Right cardiac atrium (tissue), 5 donors: Measurements from ENCODE around the gene BET1L. TPM values are rescaled to one million over a fixed set of nuclear protein-coding genes. Genes with fewer than 3 reads are reported as not detected.

Experiments used
- ATAC-seq, 2 donors: fragments of 200-7000 bp; cut with Tn5 transposase; one replicate each; pipeline versions ENCODE4 v1.8.0 to v1.9.1; 2020; ENCODE audit warnings: moderate library complexity in 2 of 2, mild to moderate bottlenecking in 1 of 2
- DNase-seq, 3 donors: peaks; one replicate each; pipeline ENCODE4 v3.0.0-alpha.2; 2020
- H3K27ac ChIP-seq: one replicate; pipeline ENCODE4 v1.5.1; 2013; ENCODE audit warnings: mild to moderate bottlenecking, low read length, control low read depth, moderate library complexity
- H3K27me3 ChIP-seq: one replicate; pipeline ENCODE4 v1.6.1; 2013; ENCODE audit not compliant: control insufficient read depth, insufficient read depth
- H3K4me1 ChIP-seq: one replicate; pipeline ENCODE4 v1.6.1; 2013; ENCODE audit warnings: low read length; ENCODE audit not compliant: control insufficient read depth, insufficient read depth
- H3K4me3 ChIP-seq: one replicate; pipeline ENCODE4 v1.5.1; 2013; ENCODE audit warnings: low read length, control low read depth
- H3K9me3 ChIP-seq: one replicate; pipeline ENCODE4 v1.6.1; 2013; ENCODE audit warnings: low read length; ENCODE audit not compliant: control insufficient read depth
- WGBS: extraction: QIAGEN DNeasy Blood & Tissue Kit; methylation state at CpG from one replicate; pipeline ENCODE4 v1.1.7; 2013; 5-methylcytosine and 5-hydroxymethylcytosine counted together
- intact Hi-C, 4 donors: fragments of 100-400 bp; cut with DNase I; formaldehyde crosslinking; loops; one replicate each; pipeline versions ENCODE4 v1.11.0 to v1.14.0; 2022 to 2023
- polyA plus RNA-seq: library from polyadenylated mRNA; stranded (reverse); fragments of 200-250 nt; gene quantifications from one replicate; pipeline ENCODE4 v1.2.3, GENCODE V29; 2013
- total RNA-seq, 4 donors: library from RNA; stranded (reverse); fragmentation: NEBNext Ultra II Directional; extraction: Animal tissue kit (Norgen Biotek cat#: 25700); gene quantifications; one replicate each; pipeline ENCODE4 v1.2.1, GENCODE V29; 2021
- donor health status: healthy with polysubstance abuse.
- donor health status: DM: no; HTN: yes; CAD: no.
- donor health status: DM: no; HTN: no; CAD: no.
- donor health status: DM: no; HTN: yes; CAD: no; lungs with severe emphysema.
- donor health status: DM: yes; HTN: yes; CAD: no.

Gene BET1L
- total and polyA plus RNA-seq, 5 donors: 20.9 to 39.9 (median 31.4) TPM

- WGBS: under 1% methylated on average over 26 of the region's 26 CpGs
- no peaks in the 10 kb centered on the region for H3K27me3 ChIP-seq
- peaks cover 14% of the 10 kb centered on the region for H3K4me1 ChIP-seq
- H3K9me3 ChIP-seq: no peaks in the 10 kb centered on the region
- ATAC-seq (peak; percentile 2 to 5), DNase-seq (peak in 1 of 3 donors; percentile 83)
- H3K27ac ChIP-seq: peak overlapping the region; percentile 10
- peak overlapping the region; percentile 79 for H3K4me3 ChIP-seq
- intact Hi-C loops: loop anchor here in 1 of 4 donors (5.0 kb wide), 2 partner anchors 33 to 148 kb away; no protein-coding TSS in a partner anchor
Measured at GRCh38 chr11:208917-209260, 1.7 kb upstream of the BET1L start.

- Histone ChIP-seq H3K27ac (peak overlapping the region; percentile 93), H3K4me1 (peaks cover 14% of the 10 kb centered on the region), H3K4me3 (peak overlapping the region; percentile 79), H3K27me3 (no peaks in the 10 kb centered on the region), H3K9me3 (no peaks in the 10 kb centered on the region)
- WGBS: under 1% methylated on average over 57 of the region's 57 CpGs
- intact Hi-C loops: loop anchor here in 1 of 4 donors (5.0 kb wide), 2 partner anchors 34 to 149 kb away; no protein-coding TSS in a partner anchor
- ATAC-seq (peak; percentile 80 to 81), DNase-seq (peak; percentile 87 to 94 (median 94))
Measured at GRCh38 chr11:208181-208916, 1.1 kb upstream of the BET1L start.

GRCh38 chr11:207863-208180 is 623 bp upstream of the BET1L start:
- peak overlapping the region; percentile 93 for H3K27ac ChIP-seq
- peak overlapping the region; percentile 79 for H3K4me3 ChIP-seq
- H3K27me3 ChIP-seq: no peaks in the 10 kb centered on the region
- peaks cover 14% of the 10 kb centered on the region for H3K4me1 ChIP-seq
- no peak for DNase-seq
- under 1% methylated on average over 27 of the region's 27 CpGs for WGBS
- peak in 1 of 2 donors; percentile 23 for ATAC-seq
- H3K9me3 ChIP-seq: no peaks in the 10 kb centered on the region
- intact Hi-C loops: loop anchor here in 1 of 4 donors (5.0 kb wide), 2 partner anchors 34 to 149 kb away; no protein-coding TSS in a partner anchor

GRCh38 chr11:206526-207207 is 532 bp downstream of the BET1L start:
- ATAC-seq (peak; percentile 0 to 3), DNase-seq (peak in 1 of 3 donors; percentile 59)
- Histone ChIP-seq H3K27ac (peak overlapping the region; percentile 93), H3K27me3 (no peaks in the 10 kb centered on the region), H3K4me1 (peaks cover 14% of the 10 kb centered on the region), H3K9me3 (no peaks in the 10 kb centered on the region), H3K4me3 (peak overlapping the region; percentile 79)
- 1% methylated on average over 39 of the region's 39 CpGs for WGBS
- intact Hi-C loops: loop anchor here in 1 of 4 donors (5.0 kb wide), 2 partner anchors 36 to 151 kb away; no protein-coding TSS in a partner anchor

- Histone ChIP-seq H3K4me1 (peaks cover 14% of the 10 kb centered on the region), H3K9me3 (no peaks in the 10 kb centered on the region), H3K27ac (no peak overlapping the region), H3K27me3 (no peaks in the 10 kb centered on the region), H3K4me3 (peak overlapping the region; percentile 79)
- ATAC-seq (no peak), DNase-seq (peak in 1 of 3 donors; percentile 24)
- 81% methylated on average over 7 of the region's 7 CpGs for WGBS
- intact Hi-C loops: loop anchor here in 1 of 4 donors (5.0 kb wide), 2 partner anchors 36 to 151 kb away; no protein-coding TSS in a partner anchor
Measured at GRCh38 chr11:206002-206384, 1.2 kb downstream of the BET1L start.

DNA sequence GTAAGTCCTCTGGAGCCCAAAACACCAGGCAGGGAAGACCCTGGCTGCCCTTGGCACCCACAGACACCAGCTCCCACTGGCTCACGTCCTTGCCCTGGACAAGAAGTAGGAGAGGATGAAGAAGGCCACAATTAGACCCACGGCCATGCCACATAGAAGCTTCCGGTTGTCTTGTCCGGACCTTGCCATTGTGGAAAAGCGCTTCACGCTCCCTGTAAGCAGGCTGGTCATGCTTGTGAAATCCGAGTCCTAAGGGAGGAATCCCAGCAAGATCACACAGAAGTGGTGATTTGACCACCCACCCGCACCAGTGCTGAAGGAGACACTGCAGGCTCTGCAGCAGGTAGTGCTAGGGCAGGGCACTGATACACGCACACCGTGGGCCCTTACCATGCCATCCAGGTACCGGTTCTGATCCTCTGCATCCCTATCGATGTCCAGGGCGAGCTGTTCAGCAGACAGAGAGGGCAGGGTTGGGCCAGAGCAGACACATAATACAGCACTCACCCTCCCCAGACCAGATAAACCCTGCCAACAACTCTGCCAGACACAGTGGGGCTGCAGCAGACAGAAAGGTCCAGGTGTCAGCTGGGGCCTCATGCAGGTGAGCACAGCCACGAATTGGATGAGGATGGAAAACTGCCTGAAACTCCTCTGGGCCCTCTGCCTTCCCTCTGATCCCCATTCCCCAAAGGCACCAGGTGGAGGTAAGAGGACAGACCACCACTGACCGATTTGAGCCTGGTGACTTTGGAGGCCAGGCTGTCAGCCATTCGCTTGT is 1.8 kb downstream of the BET1L start:
- DNase-seq (peak in 1 of 3 donors; percentile 51), ATAC-seq (no peak)
- 87% methylated on average over 16 of the region's 16 CpGs for WGBS
- Histone ChIP-seq H3K9me3 (no peaks in the 10 kb centered on the region), H3K27me3 (no peaks in the 10 kb centered on the region), H3K4me3 (no peak overlapping the region), H3K27ac (no peak overlapping the region), H3K4me1 (peaks cover 14% of the 10 kb centered on the region)
- intact Hi-C loops: loop anchor here in 1 of 4 donors (5.0 kb wide), 2 partner anchors 37 to 152 kb away; no protein-coding TSS in a partner anchor

DNA sequence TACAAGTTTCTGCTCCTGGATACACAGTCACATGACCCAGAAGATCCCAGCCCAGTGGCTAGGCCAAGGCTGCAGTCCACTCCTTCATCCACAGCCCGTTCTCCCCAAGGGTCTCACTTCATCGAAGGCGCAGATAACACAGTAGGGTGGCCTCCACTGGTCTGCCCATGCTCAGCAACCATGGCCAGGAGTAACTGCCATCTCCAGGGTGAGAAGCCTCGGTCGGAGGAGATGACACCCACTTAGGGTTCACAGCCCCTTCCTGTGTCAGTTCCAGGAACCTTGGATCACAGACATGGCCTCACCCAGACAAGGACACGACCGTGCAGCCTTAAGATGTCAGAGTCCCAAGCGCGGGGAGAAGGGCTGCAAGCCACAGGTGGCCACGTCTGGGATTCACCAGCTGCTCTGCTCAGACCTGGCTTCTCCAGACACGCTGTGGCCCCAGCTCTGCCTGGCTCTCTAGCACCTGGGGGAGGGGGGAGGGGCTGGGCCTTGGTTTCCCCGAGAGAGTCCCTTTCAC is 2.6 kb downstream of the BET1L start:
- intact Hi-C loops: loop anchor here in 1 of 4 donors (5.0 kb wide), 2 partner anchors 38 to 153 kb away; no protein-coding TSS in a partner anchor
- no peak overlapping the region for H3K27ac ChIP-seq
- ATAC-seq: no peak
- H3K27me3 ChIP-seq: no peaks in the 10 kb centered on the region
- H3K4me3 ChIP-seq: no peak overlapping the region
- 81% methylated on average over 12 of the region's 12 CpGs for WGBS
- H3K4me1 ChIP-seq: peaks cover 9% of the 10 kb centered on the region
- peak in 1 of 3 donors; percentile 38 for DNase-seq
- H3K9me3 ChIP-seq: no peaks in the 10 kb centered on the region

DNA sequence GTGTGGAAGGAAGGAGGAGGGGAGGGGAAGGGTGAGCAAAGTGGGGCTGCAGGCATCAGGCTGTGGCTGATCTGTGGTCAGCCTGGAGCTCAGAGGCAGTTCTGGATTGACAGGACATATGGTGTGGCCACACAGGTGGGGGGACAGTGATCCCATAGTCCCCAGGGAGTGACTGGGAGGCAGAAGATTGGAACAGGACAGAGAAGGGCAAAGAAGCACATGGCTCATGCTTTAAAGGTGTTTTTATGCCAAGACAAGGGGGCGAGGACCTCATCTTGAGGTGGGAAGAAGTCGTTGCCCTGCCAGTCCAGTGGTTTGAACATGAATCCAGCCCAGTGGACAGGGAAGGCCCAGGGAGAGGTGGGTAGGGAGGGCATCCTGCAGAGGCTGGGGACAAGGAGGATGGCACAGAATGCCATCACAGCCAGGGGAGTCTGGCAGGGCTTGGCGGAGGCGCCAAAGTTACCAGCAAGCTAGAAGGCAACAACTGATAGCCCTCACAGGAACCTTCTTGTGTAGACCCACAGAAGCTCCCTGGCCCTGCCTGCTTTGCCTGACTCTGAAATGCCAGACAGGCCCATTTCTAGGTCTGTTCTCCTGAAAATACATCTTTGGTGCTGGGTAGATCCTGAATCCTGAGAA is 3.1 kb downstream of the BET1L start:
- Histone ChIP-seq H3K9me3 (no peaks in the 10 kb centered on the region), H3K4me1 (peaks cover 6% of the 10 kb centered on the region), H3K27ac (no peak overlapping the region), H3K4me3 (no peak overlapping the region), H3K27me3 (no peaks in the 10 kb centered on the region)
- intact Hi-C loops: no loop called here
- ATAC-seq (no peak), DNase-seq (peak in 2 of 3 donors; percentile 37 to 42)
- WGBS: 93% methylated on average over 4 of the region's 4 CpGs

- Histone ChIP-seq H3K27ac (no peak overlapping the region), H3K4me3 (no peak overlapping the region), H3K9me3 (no peaks in the 10 kb centered on the region), H3K4me1 (peaks cover 6% of the 10 kb centered on the region), H3K27me3 (no peaks in the 10 kb centered on the region)
- DNase-seq (peak in 1 of 3 donors; percentile 34), ATAC-seq (no peak)
- WGBS: 87% methylated on average over 7 of the region's 7 CpGs
- intact Hi-C loops: no loop called here
Measured at GRCh38 chr11:203056-203944, 3.9 kb downstream of the BET1L start.
